ENCODE results near the gene RFX4. TPM values are rescaled to one million over a fixed set of nuclear protein-coding genes. Genes with fewer than 3 reads are reported as not detected.

The RFX4 gene
- total and polyA plus RNA-seq, 10 of the 15 experiments (the other 5 are each of a cell fraction or from before 2014, with no cell fraction given): 0.02 to 0.23 TPM; not detected in 8

DNA sequence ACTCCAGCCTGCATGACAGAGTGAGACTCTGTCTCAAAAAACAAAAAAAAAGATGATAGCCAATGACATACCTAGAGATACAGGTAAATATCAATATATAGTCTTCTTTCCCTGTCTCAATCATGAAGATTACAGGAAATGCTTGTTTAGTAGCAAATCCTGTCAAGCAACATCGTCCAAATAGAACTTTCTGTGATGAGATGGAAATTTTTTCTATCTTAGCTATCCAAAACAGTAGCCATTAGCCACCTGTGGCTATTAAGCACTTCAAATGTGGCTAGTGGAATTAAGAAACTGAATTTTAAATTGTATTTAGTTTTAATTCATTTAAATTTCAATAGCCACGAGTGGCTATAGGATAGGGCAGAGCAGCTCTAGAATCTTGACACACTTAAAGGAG is 158.4 kb downstream of the RFX4 start:
- SMC1A ChIA-PET (ENCODE audit: uncharacterized antibody, unreplicated experiment): interaction anchor here (0.8 to 1.5 kb wide), 2 partner anchors 17 to 99 kb away, joined by 4 to 5 read pairs; no protein-coding TSS in a partner anchor
- CTCF ChIA-PET: interaction anchor here (0.7 to 4.1 kb wide), 5 partner anchors 23 to 178 kb away, joined by 3 to 31 read pairs (median 4); no protein-coding TSS in a partner anchor
- ATAC-seq (no peak), DNase-seq (ENCODE audit: low read depth, low spot score) (no peak), FAIRE-seq (no peak)
- RAD21 ChIA-PET (ENCODE audit: unreplicated experiment): no interaction called here
- no peak overlapping the region for H3K4me3 ChIP-seq
- H3K4me1 ChIP-seq (ENCODE audit: control insufficient read depth, insufficient read depth, low read length): no peaks in the 10 kb centered on the region
- H3K9ac ChIP-seq (ENCODE audit: control insufficient read depth, insufficient read depth, low read length): no peak overlapping the region
- H3K27ac ChIP-seq (ENCODE audit: control insufficient read depth, insufficient read depth): no peak overlapping the region
- TF ChIP-seq NBN (IDR thresholded peaks at IDR 0.05): no peak
- TF ChIP-seq, protein P1, sequence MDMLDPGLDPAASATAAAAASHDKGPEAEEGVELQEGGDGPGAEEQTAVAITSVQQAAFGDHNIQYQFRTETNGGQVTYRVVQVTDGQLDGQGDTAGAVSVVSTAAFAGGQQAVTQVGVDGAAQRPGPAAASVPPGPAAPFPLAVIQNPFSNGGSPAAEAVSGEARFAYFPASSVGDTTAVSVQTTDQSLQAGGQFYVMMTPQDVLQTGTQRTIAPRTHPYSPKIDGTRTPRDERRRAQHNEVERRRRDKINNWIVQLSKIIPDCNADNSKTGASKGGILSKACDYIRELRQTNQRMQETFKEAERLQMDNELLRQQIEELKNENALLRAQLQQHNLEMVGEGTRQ (IDR thresholded peaks at IDR 0.05; ENCODE audit: borderline replicate concordance, low read depth, low read length): no peak
- TF ChIP-seq RBBP5 (conservative IDR thresholded peaks at IDR 0.05): no peak
- TF ChIP-seq, protein P2, sequence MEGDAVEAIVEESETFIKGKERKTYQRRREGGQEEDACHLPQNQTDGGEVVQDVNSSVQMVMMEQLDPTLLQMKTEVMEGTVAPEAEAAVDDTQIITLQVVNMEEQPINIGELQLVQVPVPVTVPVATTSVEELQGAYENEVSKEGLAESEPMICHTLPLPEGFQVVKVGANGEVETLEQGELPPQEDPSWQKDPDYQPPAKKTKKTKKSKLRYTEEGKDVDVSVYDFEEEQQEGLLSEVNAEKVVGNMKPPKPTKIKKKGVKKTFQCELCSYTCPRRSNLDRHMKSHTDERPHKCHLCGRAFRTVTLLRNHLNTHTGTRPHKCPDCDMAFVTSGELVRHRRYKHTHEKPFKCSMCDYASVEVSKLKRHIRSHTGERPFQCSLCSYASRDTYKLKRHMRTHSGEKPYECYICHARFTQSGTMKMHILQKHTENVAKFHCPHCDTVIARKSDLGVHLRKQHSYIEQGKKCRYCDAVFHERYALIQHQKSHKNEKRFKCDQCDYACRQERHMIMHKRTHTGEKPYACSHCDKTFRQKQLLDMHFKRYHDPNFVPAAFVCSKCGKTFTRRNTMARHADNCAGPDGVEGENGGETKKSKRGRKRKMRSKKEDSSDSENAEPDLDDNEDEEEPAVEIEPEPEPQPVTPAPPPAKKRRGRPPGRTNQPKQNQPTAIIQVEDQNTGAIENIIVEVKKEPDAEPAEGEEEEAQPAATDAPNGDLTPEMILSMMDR (IDR thresholded peaks at IDR 0.05 in 2 of 3, conservative IDR thresholded peaks at IDR 0.05 in 1 of 3; ENCODE audit: control insufficient read depth in 2 of 3, extremely low read depth in 1 of 3, insufficient read depth in 1 of 3, low read depth in 3 of 3, low read length in 3 of 3): no peak
- TF ChIP-seq, protein P3, sequence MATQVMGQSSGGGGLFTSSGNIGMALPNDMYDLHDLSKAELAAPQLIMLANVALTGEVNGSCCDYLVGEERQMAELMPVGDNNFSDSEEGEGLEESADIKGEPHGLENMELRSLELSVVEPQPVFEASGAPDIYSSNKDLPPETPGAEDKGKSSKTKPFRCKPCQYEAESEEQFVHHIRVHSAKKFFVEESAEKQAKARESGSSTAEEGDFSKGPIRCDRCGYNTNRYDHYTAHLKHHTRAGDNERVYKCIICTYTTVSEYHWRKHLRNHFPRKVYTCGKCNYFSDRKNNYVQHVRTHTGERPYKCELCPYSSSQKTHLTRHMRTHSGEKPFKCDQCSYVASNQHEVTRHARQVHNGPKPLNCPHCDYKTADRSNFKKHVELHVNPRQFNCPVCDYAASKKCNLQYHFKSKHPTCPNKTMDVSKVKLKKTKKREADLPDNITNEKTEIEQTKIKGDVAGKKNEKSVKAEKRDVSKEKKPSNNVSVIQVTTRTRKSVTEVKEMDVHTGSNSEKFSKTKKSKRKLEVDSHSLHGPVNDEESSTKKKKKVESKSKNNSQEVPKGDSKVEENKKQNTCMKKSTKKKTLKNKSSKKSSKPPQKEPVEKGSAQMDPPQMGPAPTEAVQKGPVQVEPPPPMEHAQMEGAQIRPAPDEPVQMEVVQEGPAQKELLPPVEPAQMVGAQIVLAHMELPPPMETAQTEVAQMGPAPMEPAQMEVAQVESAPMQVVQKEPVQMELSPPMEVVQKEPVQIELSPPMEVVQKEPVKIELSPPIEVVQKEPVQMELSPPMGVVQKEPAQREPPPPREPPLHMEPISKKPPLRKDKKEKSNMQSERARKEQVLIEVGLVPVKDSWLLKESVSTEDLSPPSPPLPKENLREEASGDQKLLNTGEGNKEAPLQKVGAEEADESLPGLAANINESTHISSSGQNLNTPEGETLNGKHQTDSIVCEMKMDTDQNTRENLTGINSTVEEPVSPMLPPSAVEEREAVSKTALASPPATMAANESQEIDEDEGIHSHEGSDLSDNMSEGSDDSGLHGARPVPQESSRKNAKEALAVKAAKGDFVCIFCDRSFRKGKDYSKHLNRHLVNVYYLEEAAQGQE (IDR thresholded peaks at IDR 0.05; ENCODE audit: low read depth, low read length): no peak
- no peak for TF ChIP-seq NFXL1 (IDR thresholded peaks at IDR 0.05; ENCODE audit: borderline replicate concordance)
- no peak for TF ChIP-seq FOXM1 (IDR thresholded peaks at IDR 0.05; ENCODE audit: low read depth, low read length)
- no peak for TF ChIP-seq NFYB (IDR thresholded peaks at IDR 0.05; ENCODE audit: insufficient read depth, low read depth, low read length)
- no peak for TF ChIP-seq CBX5 (IDR thresholded peaks at IDR 0.05; ENCODE audit: low read depth)
- no peak for TF ChIP-seq PAX8 (IDR thresholded peaks at IDR 0.05)
- TF ChIP-seq, protein P4, sequence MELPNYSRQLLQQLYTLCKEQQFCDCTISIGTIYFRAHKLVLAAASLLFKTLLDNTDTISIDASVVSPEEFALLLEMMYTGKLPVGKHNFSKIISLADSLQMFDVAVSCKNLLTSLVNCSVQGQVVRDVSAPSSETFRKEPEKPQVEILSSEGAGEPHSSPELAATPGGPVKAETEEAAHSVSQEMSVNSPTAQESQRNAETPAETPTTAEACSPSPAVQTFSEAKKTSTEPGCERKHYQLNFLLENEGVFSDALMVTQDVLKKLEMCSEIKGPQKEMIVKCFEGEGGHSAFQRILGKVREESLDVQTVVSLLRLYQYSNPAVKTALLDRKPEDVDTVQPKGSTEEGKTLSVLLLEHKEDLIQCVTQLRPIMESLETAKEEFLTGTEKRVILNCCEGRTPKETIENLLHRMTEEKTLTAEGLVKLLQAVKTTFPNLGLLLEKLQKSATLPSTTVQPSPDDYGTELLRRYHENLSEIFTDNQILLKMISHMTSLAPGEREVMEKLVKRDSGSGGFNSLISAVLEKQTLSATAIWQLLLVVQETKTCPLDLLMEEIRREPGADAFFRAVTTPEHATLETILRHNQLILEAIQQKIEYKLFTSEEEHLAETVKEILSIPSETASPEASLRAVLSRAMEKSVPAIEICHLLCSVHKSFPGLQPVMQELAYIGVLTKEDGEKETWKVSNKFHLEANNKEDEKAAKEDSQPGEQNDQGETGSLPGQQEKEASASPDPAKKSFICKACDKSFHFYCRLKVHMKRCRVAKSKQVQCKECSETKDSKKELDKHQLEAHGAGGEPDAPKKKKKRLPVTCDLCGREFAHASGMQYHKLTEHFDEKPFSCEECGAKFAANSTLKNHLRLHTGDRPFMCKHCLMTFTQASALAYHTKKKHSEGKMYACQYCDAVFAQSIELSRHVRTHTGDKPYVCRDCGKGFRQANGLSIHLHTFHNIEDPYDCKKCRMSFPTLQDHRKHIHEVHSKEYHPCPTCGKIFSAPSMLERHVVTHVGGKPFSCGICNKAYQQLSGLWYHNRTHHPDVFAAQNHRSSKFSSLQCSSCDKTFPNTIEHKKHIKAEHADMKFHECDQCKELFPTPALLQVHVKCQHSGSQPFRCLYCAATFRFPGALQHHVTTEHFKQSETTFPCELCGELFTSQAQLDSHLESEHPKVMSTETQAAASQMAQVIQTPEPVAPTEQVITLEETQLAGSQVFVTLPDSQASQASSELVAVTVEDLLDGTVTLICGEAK (IDR thresholded peaks at IDR 0.05; ENCODE audit: borderline replicate concordance): no peak
- no peak for TF ChIP-seq STAT1 (conservative IDR thresholded peaks at IDR 0.05)
- TF ChIP-seq SP1 (IDR thresholded peaks at IDR 0.05; ENCODE audit: low read depth, low read length): no peak
- TF ChIP-seq WRNIP1 (IDR thresholded peaks at IDR 0.05; ENCODE audit: borderline replicate concordance, low read depth, low read length): no peak
- in situ Hi-C loops (cut with MboI): no loop called here
- H3K27me3 ChIP-seq (replicated peaks in 1 of 2; ENCODE audit: control insufficient read depth in 2 of 2, insufficient read depth in 2 of 2, low read length in 1 of 2): peaks cover 0 to 4% of the 10 kb centered on the region in 2 experiments; a peak in 1 of 4 replicates
- H3K36me3 ChIP-seq (ENCODE audit: control insufficient read depth in 2 of 2, insufficient read depth in 2 of 2, low read length in 1 of 2): no peaks in the 10 kb centered on the region
- intact Hi-C loops (cut with micrococcal nuclease; ENCODE audit: unreplicated experiment): no loop called here
- no peaks in the 10 kb centered on the region for H4K20me1 ChIP-seq (ENCODE audit: control insufficient read depth, insufficient read depth)
- no peak overlapping the region for H2AFZ ChIP-seq (ENCODE audit: control insufficient read depth, low read depth, low read length)
- no peaks in the 10 kb centered on the region for H3K9me3 ChIP-seq (replicated peaks; ENCODE audit: control insufficient read depth, insufficient read depth, low read length)
- 52% methylated on average over 2 of the region's 2 CpGs for WGBS (ENCODE audit: insufficient coverage, insufficient replicate concordance, low lambda C conversion rate, missing lambda C conversion rate)
- no TSS peak for BruUV-seq (replicated peaks)
- H3K79me2 ChIP-seq (ENCODE audit: control insufficient read depth, insufficient read depth, low read length): no peaks in the 10 kb centered on the region
- no peak overlapping the region for H3K4me2 ChIP-seq (ENCODE audit: control insufficient read depth, insufficient read depth)
- POLR2A ChIA-PET: no interaction called here

Data from GM12878 (cell line).